CD14-positive monocyte (primary cell): ENCODE data around the gene KIAA0513. TPM values are rescaled to one million over a fixed set of nuclear protein-coding genes. Genes with fewer than 3 reads are reported as not detected.
A peak's percentile ranks its signal among the peaks of the same experiment; 100 is the strongest.

Experiments
- DNase-seq, 3 donors: peaks; one replicate each; pipeline ENCODE4 v3.0.0-alpha.2; 2011 to 2022
- H2AFZ ChIP-seq: 2 replicates; pipeline ENCODE4 v1.6.0; 2012; ENCODE audit warnings: mild to moderate bottlenecking, low read depth, low read length, inconsistent platforms; ENCODE audit not compliant: insufficient read depth, poor library complexity, severe bottlenecking
- H3K27ac ChIP-seq, 2 donors: 1 replicate in 1 of 2; 2 replicates in 1 of 2; pipeline ENCODE4 v1.5.1; 2012 to 2013; ENCODE audit warnings: low read length in 2 of 2, control low read depth in 1 of 2, inconsistent platforms in 1 of 2, low read depth in 1 of 2, mild to moderate bottlenecking in 1 of 2
- H3K27me3 ChIP-seq, 2 donors: one replicate each; pipeline versions ENCODE4 v1.6.0 to v1.6.1; 2011 to 2013; ENCODE audit warnings: low read length in 2 of 2; ENCODE audit not compliant: control insufficient read depth in 2 of 2, insufficient read depth in 2 of 2
- H3K36me3 ChIP-seq, 2 donors: replicated peaks in 1 of 2; 1 replicate in 1 of 2; 2 replicates in 1 of 2; pipeline versions ENCODE4 v1.5.1 to v1.6.1; 2012 to 2013; ENCODE audit warnings: low read length in 2 of 2, control low read depth in 1 of 2, inconsistent platforms in 1 of 2, mild to moderate bottlenecking in 1 of 2; ENCODE audit not compliant: insufficient read depth in 2 of 2, control insufficient read depth in 1 of 2
- H3K4me1 ChIP-seq, 2 donors: 1 replicate in 1 of 2; 2 replicates in 1 of 2; pipeline versions ENCODE4 v1.5.1 to v1.6.1; 2012 to 2013; ENCODE audit warnings: low read length in 2 of 2, control low read depth in 1 of 2, inconsistent platforms in 1 of 2, mild to moderate bottlenecking in 1 of 2, moderate library complexity in 1 of 2; ENCODE audit not compliant: insufficient read depth in 2 of 2, control insufficient read depth in 1 of 2
- H3K4me2 ChIP-seq: replicated peaks from 2 replicates; pipeline ENCODE3; 2012; ENCODE audit warnings: low read length, moderate library complexity, mild to moderate bottlenecking; ENCODE audit not compliant: poor library complexity, severe bottlenecking; ENCODE audit errors: extremely low read depth
- H3K4me3 ChIP-seq, 3 experiments: fragments of 200-600 bp in 1 of 3; sonication (generic) in 1 of 3; replicated peaks in 1 of 3; 1 replicate in 2 of 3; 2 replicates in 1 of 3; pipeline ENCODE4 v1.5.1; 2011 to 2013; ENCODE audit warnings: low read length in 3 of 3, mild to moderate bottlenecking in 3 of 3, control low read depth in 2 of 3, low read depth in 2 of 3, inconsistent platforms in 1 of 3, moderate library complexity in 1 of 3
- H3K79me2 ChIP-seq: 2 replicates; pipeline ENCODE4 v1.6.0; 2012; ENCODE audit warnings: mild to moderate bottlenecking, control low read depth, inconsistent platforms, low read length, moderate library complexity; ENCODE audit not compliant: insufficient read depth
- H3K9ac ChIP-seq: 2 replicates; pipeline ENCODE4 v1.6.0; 2017; ENCODE audit warnings: low read length, mild to moderate bottlenecking; ENCODE audit not compliant: insufficient read depth, poor library complexity, severe bottlenecking
- H3K9me3 ChIP-seq, 2 donors: replicated peaks in 1 of 2; 1 replicate in 1 of 2; 2 replicates in 1 of 2; pipeline versions ENCODE4 v1.5.1 to v1.6.1; 2012 to 2013; ENCODE audit warnings: low read length in 2 of 2, control low read depth in 1 of 2; ENCODE audit not compliant: control insufficient read depth in 1 of 2, insufficient read depth in 1 of 2
- H4K20me1 ChIP-seq: 2 replicates; pipeline ENCODE4 v1.6.0; 2012; ENCODE audit warnings: mild to moderate bottlenecking, low read length, control low read depth, moderate library complexity; ENCODE audit not compliant: insufficient read depth
- H3K27ac Mint-ChIP-seq, 7 donors: one replicate each; pipeline ENCODE4 v1.8.0; 2020; ENCODE audit warnings: mild to moderate bottlenecking in 7 of 7, mixed read lengths in 7 of 7, moderate library complexity in 6 of 7, inconsistent platforms in 2 of 7
- H3K27me3 Mint-ChIP-seq, 3 donors: one replicate each; pipeline ENCODE4 v1.8.0; 2021 to 2022; ENCODE audit warnings: low read depth in 3 of 3, mild to moderate bottlenecking in 3 of 3, mixed read lengths in 3 of 3, moderate library complexity in 3 of 3, inconsistent platforms in 1 of 3
- H3K36me3 Mint-ChIP-seq, 2 donors: one replicate each; pipeline ENCODE4 v1.8.0; 2020; ENCODE audit warnings: mixed read lengths in 2 of 2, inconsistent platforms in 1 of 2, mild to moderate bottlenecking in 1 of 2
- H3K4me1 Mint-ChIP-seq: one replicate; pipeline ENCODE4 v1.8.0; 2020; ENCODE audit warnings: mild to moderate bottlenecking, mixed read lengths
- H3K4me3 Mint-ChIP-seq, 2 donors: one replicate each; pipeline ENCODE4 v1.8.0; 2020; ENCODE audit warnings: mild to moderate bottlenecking in 2 of 2, mixed read lengths in 2 of 2, moderate library complexity in 1 of 2
- H3K9me3 Mint-ChIP-seq, 7 donors: one replicate each; pipeline ENCODE4 v1.8.0; 2020 to 2022; ENCODE audit warnings: mixed read lengths in 7 of 7, mild to moderate bottlenecking in 6 of 7, moderate library complexity in 6 of 7, inconsistent platforms in 2 of 7
- CTCF ChIP-seq: fragments of 200-600 bp; IDR thresholded peaks from one replicate; pipeline ENCODE4 v1.8.0; 2022; ENCODE audit warnings: antibody characterized with exemption, mild to moderate bottlenecking
- WGBS: methylation state at CpG from one replicate; pipeline ENCODE4 v1.1.5; 2013; ENCODE audit warnings: missing lambda C conversion rate; ENCODE audit not compliant: insufficient coverage; 5-methylcytosine and 5-hydroxymethylcytosine counted together
- intact Hi-C, 2 donors: fragments of 100-400 bp; cut with micrococcal nuclease; formaldehyde crosslinking; loops; one replicate each; pipeline versions ENCODE4 v1.15.0 to v1.15.1; 2023
- polyA plus RNA-seq, 3 donors: library from polyadenylated mRNA; depleted of rRNA in 1 of 3; unstranded in 2 of 3; stranded (reverse) in 1 of 3; fragments of 300-500 nt in 2 of 3; fragments of >200 nt in 1 of 3; fragmentation: Illumina TruSeq in 2 of 3; gene quantifications; 1 replicate in 2 of 3; 2 replicates in 1 of 3; pipeline ENCODE4 v1.2.3, GENCODE V29; 2012 to 2021

KIAA0513 gene
- polyA plus RNA-seq, 3 donors, result 21.4 to 77.5 (median 32.7) TPM

- Histone ChIP-seq H2AFZ (peak overlapping the region; percentile 69), H3K27ac (peak overlapping the region; percentile 15 to 40)
Measured at GRCh38 chr16:85104821-85105391, 77.3 kb downstream of the KIAA0513 start.

GRCh38 chr16:85105475-85105874, 77.9 kb downstream of the KIAA0513 start:
- TF ChIP-seq CTCF, result no peak
- 89% methylated on average over 5 of the region's 5 CpGs for WGBS
- Histone ChIP-seq H3K79me2 (no peaks in the 10 kb centered on the region), H3K4me2 (no peak overlapping the region), H2AFZ (no peak overlapping the region), H3K4me3 (no peak overlapping the region), H3K27ac (peak overlapping the region in 1 of 2 donors; percentile 40), H4K20me1 (no peaks in the 10 kb centered on the region), H3K36me3 (no peaks in the 10 kb centered on the region), H3K9ac (no peak overlapping the region), H3K27me3 (no peaks in the 10 kb centered on the region), H3K4me1 (peaks cover 47 to 48% of the 10 kb centered on the region in 2 donors), H3K9me3 (no peaks in the 10 kb centered on the region)
- Mint-ChIP-seq H3K4me1 (peaks cover 46% of the 10 kb centered on the region), H3K4me3 (no peak overlapping the region), H3K27ac (peak overlapping the region in 2 of 7 donors; percentile 45 to 87), H3K27me3 (peaks cover 0 to 5% (median 0%) of the 10 kb centered on the region in 3 donors), H3K9me3 (no peaks in the 10 kb centered on the region), H3K36me3 (no peaks in the 10 kb centered on the region)
- no peak for DNase-seq
- intact Hi-C loops, result no loop called here

More at GRCh38 chr16:85104821-85105391, 77.3 kb downstream of the KIAA0513 start:
- H4K20me1 ChIP-seq, result no peaks in the 10 kb centered on the region
- WGBS, result 11% methylated on average over 9 of the region's 11 CpGs
- H3K9me3 ChIP-seq, result no peaks in the 10 kb centered on the region
- Mint-ChIP-seq H3K9me3 (no peaks in the 10 kb centered on the region), H3K27me3 (peaks cover 0 to 5% (median 0%) of the 10 kb centered on the region in 3 donors), H3K27ac (peak overlapping the region in 6 of 7 donors; percentile 15 to 90 (median 84)), H3K36me3 (no peaks in the 10 kb centered on the region), H3K4me1 (peaks cover 50% of the 10 kb centered on the region), H3K4me3 (peak overlapping the region; percentile 34 to 71)
- H3K4me2 ChIP-seq, result peak overlapping the region; percentile 53
- peak overlapping the region in 1 of 3 experiments; percentile 30 for H3K4me3 ChIP-seq
- peak overlapping the region; percentile 15 for H3K9ac ChIP-seq
- no peaks in the 10 kb centered on the region for H3K79me2 ChIP-seq
- H3K36me3 ChIP-seq, result no peaks in the 10 kb centered on the region
- H3K27me3 ChIP-seq, result no peaks in the 10 kb centered on the region
- no peak for TF ChIP-seq CTCF
- peaks cover 47 to 48% of the 10 kb centered on the region in 2 donors for H3K4me1 ChIP-seq
- intact Hi-C loops, result no loop called here
- peak; percentile 49 to 69 (median 52) for DNase-seq
